Epithelial cell of esophagus (primary cell): Measurements from ENCODE around the gene ACTR3C.

Source experiments
- DNase-seq: peaks from one replicate; pipeline ENCODE4 v3.0.0; 2010; ENCODE audit warnings: low read depth
- H3K4me3 ChIP-seq: 2 replicates; pipeline ENCODE4 v1.5.1; 2011; ENCODE audit warnings: mild to moderate bottlenecking, low read length, control low read depth
- CTCF ChIP-seq: IDR thresholded peaks from 2 replicates; pipeline ENCODE4 v1.5.1; 2011; ENCODE audit warnings: low read depth, mild to moderate bottlenecking, low read length, control low read depth, inconsistent platforms; ENCODE audit not compliant: insufficient read depth; ENCODE audit errors: missing control alignments

ACTR3C gene

GRCh38 chr7:150346922-150347321, 23.6 kb upstream of the ACTR3C start:
- no peak for TF ChIP-seq CTCF
- H3K4me3 ChIP-seq: no peak overlapping the region

GRCh38 chr7:150345012-150345411, 21.7 kb upstream of the ACTR3C start:
- DNase-seq: no peak
- no peak for TF ChIP-seq CTCF
- H3K4me3 ChIP-seq: no peak overlapping the region

More at GRCh38 chr7:150346922-150347321, 23.6 kb upstream of the ACTR3C start:
- DNase-seq: no peak

- no peak for DNase-seq
- no peak overlapping the region for H3K4me3 ChIP-seq
- no peak for TF ChIP-seq CTCF
Measured at GRCh38 chr7:150344299-150344698, 21.0 kb upstream of the ACTR3C start.

GRCh38 chr7:150343225-150343624, 19.9 kb upstream of the ACTR3C start:
- no peak for DNase-seq
- no peak for TF ChIP-seq CTCF
- H3K4me3 ChIP-seq: no peak overlapping the region

- no peak overlapping the region for H3K4me3 ChIP-seq
- DNase-seq: no peak
- no peak for TF ChIP-seq CTCF
Measured at GRCh38 chr7:150342121-150342408, 18.7 kb upstream of the ACTR3C start.

- TF ChIP-seq CTCF: no peak
- no peak within 1 kb of the TSS for H3K4me3 ChIP-seq
- no peak for DNase-seq
Measured at GRCh38 chr7:150341263-150342120, 18.1 kb upstream of the ACTR3C start, which contains the start of gene RARRES2. RARRES2 (minus strand) TSS chr7:150341629; CDS start chr7:150340609, 1,020 bp downstream.

- TF ChIP-seq CTCF: no peak
- DNase-seq: no peak
- H3K4me3 ChIP-seq: no peak overlapping the region
Measured at GRCh38 chr7:150340875-150341262, 17.5 kb upstream of the ACTR3C start.
